ENCODE data around the gene MROH2A. TPM values are rescaled to one million over a fixed set of nuclear protein-coding genes. Genes with fewer than 3 reads are reported as not detected.

Gene MROH2A
- total and polyA plus RNA-seq, 8 donors = 1.1 to 4.0 (median 1.4) TPM; not detected in 5

GRCh38 chr2:233800208-233800607 lies 22.1 kb downstream of the MROH2A start:
- no peaks in the 10 kb centered on the region for H3K36me3 ChIP-seq
- WGBS, 5 donors = 75 to 84% (median 79%) methylated on average over 7 of the region's 7 CpGs
- intact Hi-C loops (cut with DNase I; ENCODE audit: low total_unique reads) = no loop called here
- H3K4me1 ChIP-seq = no peaks in the 10 kb centered on the region
- H3K27me3 ChIP-seq = peaks cover 0 to 13% (median 0%) of the 10 kb centered on the region in 3 donors
- H3K27ac ChIP-seq = no peak overlapping the region
- TF ChIP-seq POLR2A (IDR thresholded peaks at IDR 0.05) (no peak), POLR2AphosphoS5 (IDR thresholded peaks at IDR 0.05) (no peak), EP300 (IDR thresholded peaks at IDR 0.05) (no peak), CTCF (IDR thresholded peaks at IDR 0.05) (no peak)
- H3K4me3 ChIP-seq = no peak overlapping the region
- DNase-seq = peak in 1 of 2 donors; percentile 9
- H3K9me3 ChIP-seq = no peaks in the 10 kb centered on the region

GRCh38 chr2:233801357-233802131 lies 23.4 kb downstream of the MROH2A start:
- Histone ChIP-seq H3K9me3 (no peaks in the 10 kb centered on the region), H3K27me3 (peaks cover 0 to 13% (median 0%) of the 10 kb centered on the region in 3 donors), H3K4me1 (no peaks in the 10 kb centered on the region), H3K36me3 (no peaks in the 10 kb centered on the region), H3K4me3 (no peak overlapping the region), H3K27ac (no peak overlapping the region)
- TF ChIP-seq POLR2A (IDR thresholded peaks at IDR 0.05) = no peak
- DNase-seq = peak in 1 of 2 donors; percentile 14
- WGBS, 5 donors = 75 to 80% (median 78%) methylated on average over 8 to 9 of the region's 9 CpGs
- intact Hi-C loops (cut with DNase I; ENCODE audit: low total_unique reads) = no loop called here

- no peak overlapping the region for H3K4me3 ChIP-seq
- H3K27me3 ChIP-seq = peaks cover 0 to 15% (median 0%) of the 10 kb centered on the region in 3 donors
- no peaks in the 10 kb centered on the region for H3K36me3 ChIP-seq
- DNase-seq = peak in 1 of 2 donors; percentile 20
- 52 to 79% (median 60%) methylated on average over 2 to 3 of the region's 3 CpGs for WGBS, 5 donors
- intact Hi-C loops (cut with DNase I; ENCODE audit: low total_unique reads) = no loop called here
- no peaks in the 10 kb centered on the region for H3K9me3 ChIP-seq
- H3K27ac ChIP-seq = no peak overlapping the region
- TF ChIP-seq POLR2A (IDR thresholded peaks at IDR 0.05) (no peak), POLR2AphosphoS5 (IDR thresholded peaks at IDR 0.05) (no peak), CTCF (IDR thresholded peaks at IDR 0.05) (no peak)
- H3K4me1 ChIP-seq = no peaks in the 10 kb centered on the region
These were observed 24.1 kb downstream of the MROH2A start for GRCh38 chr2:233802132-233802815.

- DNase-seq = peak in 1 of 2 donors; percentile 10
- H3K4me1 ChIP-seq = no peaks in the 10 kb centered on the region
- H3K9me3 ChIP-seq = no peaks in the 10 kb centered on the region
- intact Hi-C loops (cut with DNase I; ENCODE audit: low total_unique reads) = no loop called here
- no peak overlapping the region for H3K4me3 ChIP-seq
- TF ChIP-seq CTCF (IDR thresholded peaks at IDR 0.05) (no peak), POLR2A (IDR thresholded peaks at IDR 0.05) (no peak), POLR2AphosphoS5 (IDR thresholded peaks at IDR 0.05) (no peak), EP300 (IDR thresholded peaks at IDR 0.05) (no peak)
- WGBS, 5 donors = 63 to 79% (median 69%) methylated on average over 2 of the region's 2 CpGs
- H3K27me3 ChIP-seq = peaks cover 0 to 19% (median 0%) of the 10 kb centered on the region in 3 donors
- no peaks in the 10 kb centered on the region for H3K36me3 ChIP-seq
- H3K27ac ChIP-seq = no peak overlapping the region
These were observed 25.3 kb downstream of the MROH2A start for GRCh38 chr2:233803292-233803911.

Data from stomach (tissue), 9 donors.